Measurements from ENCODE around the gene ENAM.

DNA sequence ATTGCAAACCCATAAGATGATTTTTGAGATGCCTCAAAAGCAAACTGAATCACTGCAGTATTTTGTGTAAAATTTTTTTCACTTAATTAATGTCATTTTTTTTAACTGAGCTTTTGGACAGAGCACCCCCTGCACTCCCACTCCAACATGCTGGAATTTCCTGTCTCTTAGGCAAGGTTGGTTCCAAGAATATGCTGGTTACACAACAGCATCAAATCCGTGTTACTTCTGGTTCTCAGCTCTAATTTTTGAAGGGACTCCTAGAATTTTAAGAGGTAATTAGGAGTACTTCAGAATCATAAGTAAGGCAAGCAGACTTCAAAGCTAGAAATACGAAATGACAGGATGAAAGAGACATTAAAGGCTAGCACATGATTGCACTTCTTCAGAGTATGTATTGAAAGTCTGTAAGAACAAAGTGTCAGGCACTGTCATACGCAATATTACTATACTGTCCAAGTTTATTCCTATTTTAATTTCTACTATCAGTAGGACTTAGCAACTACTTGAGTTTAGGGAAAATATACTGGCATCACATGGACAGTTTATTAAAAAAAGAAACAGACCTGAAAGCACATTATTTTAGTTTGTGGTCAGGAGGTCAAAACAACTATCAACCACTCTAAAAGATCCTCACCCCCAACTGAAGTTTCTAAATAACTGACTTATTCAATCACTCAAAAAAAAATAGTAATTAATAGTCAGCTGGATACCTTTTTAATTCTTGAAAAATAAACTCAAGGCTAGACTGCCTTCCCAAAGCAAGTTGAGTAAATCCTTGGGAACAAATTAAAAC is 39.4 kb downstream of the ENAM start:
- TF ChIP-seq ZZZ3 (IDR thresholded peaks at IDR 0.05; ENCODE audit: control insufficient read depth, insufficient read length, low read depth) (no peak), TAF1 (IDR thresholded peaks at IDR 0.05; ENCODE audit: borderline replicate concordance, low read depth, low read length) (no peak), ZNF217 (IDR thresholded peaks at IDR 0.05) (no peak), EZH2 (IDR thresholded peaks at IDR 0.05; ENCODE audit: borderline replicate concordance, control insufficient read depth, low read depth, low read length) (no peak), GATAD2B (conservative IDR thresholded peaks at IDR 0.05; ENCODE audit: low read depth) (no peak), SPI1 (IDR thresholded peaks at IDR 0.05; ENCODE audit: borderline replicate concordance, insufficient read depth, low read depth, low read length) (no peak)
- TF ChIP-seq, protein P1, sequence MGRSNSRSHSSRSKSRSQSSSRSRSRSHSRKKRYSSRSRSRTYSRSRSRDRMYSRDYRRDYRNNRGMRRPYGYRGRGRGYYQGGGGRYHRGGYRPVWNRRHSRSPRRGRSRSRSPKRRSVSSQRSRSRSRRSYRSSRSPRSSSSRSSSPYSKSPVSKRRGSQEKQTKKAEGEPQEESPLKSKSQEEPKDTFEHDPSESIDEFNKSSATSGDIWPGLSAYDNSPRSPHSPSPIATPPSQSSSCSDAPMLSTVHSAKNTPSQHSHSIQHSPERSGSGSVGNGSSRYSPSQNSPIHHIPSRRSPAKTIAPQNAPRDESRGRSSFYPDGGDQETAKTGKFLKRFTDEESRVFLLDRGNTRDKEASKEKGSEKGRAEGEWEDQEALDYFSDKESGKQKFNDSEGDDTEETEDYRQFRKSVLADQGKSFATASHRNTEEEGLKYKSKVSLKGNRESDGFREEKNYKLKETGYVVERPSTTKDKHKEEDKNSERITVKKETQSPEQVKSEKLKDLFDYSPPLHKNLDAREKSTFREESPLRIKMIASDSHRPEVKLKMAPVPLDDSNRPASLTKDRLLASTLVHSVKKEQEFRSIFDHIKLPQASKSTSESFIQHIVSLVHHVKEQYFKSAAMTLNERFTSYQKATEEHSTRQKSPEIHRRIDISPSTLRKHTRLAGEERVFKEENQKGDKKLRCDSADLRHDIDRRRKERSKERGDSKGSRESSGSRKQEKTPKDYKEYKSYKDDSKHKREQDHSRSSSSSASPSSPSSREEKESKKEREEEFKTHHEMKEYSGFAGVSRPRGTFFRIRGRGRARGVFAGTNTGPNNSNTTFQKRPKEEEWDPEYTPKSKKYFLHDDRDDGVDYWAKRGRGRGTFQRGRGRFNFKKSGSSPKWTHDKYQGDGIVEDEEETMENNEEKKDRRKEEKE (IDR thresholded peaks at IDR 0.05) = no peak
- TF ChIP-seq, protein P2, sequence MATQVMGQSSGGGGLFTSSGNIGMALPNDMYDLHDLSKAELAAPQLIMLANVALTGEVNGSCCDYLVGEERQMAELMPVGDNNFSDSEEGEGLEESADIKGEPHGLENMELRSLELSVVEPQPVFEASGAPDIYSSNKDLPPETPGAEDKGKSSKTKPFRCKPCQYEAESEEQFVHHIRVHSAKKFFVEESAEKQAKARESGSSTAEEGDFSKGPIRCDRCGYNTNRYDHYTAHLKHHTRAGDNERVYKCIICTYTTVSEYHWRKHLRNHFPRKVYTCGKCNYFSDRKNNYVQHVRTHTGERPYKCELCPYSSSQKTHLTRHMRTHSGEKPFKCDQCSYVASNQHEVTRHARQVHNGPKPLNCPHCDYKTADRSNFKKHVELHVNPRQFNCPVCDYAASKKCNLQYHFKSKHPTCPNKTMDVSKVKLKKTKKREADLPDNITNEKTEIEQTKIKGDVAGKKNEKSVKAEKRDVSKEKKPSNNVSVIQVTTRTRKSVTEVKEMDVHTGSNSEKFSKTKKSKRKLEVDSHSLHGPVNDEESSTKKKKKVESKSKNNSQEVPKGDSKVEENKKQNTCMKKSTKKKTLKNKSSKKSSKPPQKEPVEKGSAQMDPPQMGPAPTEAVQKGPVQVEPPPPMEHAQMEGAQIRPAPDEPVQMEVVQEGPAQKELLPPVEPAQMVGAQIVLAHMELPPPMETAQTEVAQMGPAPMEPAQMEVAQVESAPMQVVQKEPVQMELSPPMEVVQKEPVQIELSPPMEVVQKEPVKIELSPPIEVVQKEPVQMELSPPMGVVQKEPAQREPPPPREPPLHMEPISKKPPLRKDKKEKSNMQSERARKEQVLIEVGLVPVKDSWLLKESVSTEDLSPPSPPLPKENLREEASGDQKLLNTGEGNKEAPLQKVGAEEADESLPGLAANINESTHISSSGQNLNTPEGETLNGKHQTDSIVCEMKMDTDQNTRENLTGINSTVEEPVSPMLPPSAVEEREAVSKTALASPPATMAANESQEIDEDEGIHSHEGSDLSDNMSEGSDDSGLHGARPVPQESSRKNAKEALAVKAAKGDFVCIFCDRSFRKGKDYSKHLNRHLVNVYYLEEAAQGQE (IDR thresholded peaks at IDR 0.05; ENCODE audit: low read depth, low read length) = no peak
- TF ChIP-seq, protein P3, sequence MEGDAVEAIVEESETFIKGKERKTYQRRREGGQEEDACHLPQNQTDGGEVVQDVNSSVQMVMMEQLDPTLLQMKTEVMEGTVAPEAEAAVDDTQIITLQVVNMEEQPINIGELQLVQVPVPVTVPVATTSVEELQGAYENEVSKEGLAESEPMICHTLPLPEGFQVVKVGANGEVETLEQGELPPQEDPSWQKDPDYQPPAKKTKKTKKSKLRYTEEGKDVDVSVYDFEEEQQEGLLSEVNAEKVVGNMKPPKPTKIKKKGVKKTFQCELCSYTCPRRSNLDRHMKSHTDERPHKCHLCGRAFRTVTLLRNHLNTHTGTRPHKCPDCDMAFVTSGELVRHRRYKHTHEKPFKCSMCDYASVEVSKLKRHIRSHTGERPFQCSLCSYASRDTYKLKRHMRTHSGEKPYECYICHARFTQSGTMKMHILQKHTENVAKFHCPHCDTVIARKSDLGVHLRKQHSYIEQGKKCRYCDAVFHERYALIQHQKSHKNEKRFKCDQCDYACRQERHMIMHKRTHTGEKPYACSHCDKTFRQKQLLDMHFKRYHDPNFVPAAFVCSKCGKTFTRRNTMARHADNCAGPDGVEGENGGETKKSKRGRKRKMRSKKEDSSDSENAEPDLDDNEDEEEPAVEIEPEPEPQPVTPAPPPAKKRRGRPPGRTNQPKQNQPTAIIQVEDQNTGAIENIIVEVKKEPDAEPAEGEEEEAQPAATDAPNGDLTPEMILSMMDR (IDR thresholded peaks at IDR 0.05 in 2 of 3, conservative IDR thresholded peaks at IDR 0.05 in 1 of 3; ENCODE audit: control insufficient read depth in 2 of 3, extremely low read depth in 1 of 3, insufficient read depth in 1 of 3, low read depth in 3 of 3, low read length in 3 of 3) = no peak

Data from GM12878 (cell line).